B cell (primary cell): ENCODE data around the gene GCAT. TPM values are rescaled to one million over a fixed set of nuclear protein-coding genes. Genes with fewer than 3 reads are reported as not detected.

Source experiments
- ATAC-seq: fragments of 200-7000 bp; cut with Tn5 transposase; one replicate; pipeline ENCODE4 v1.10.0; 2021; ENCODE audit warnings: low read depth, mild to moderate bottlenecking, moderate number of reproducible peaks, moderate library complexity
- CTCF ChIA-PET: fragments of 350-600 bp; sonication (Branson Sonifier 250); formaldehyde crosslinking; loops from one replicate; lab custom pipeline; 2021; ENCODE audit warnings: antibody characterized with exemption, inconsistent platforms; lab: Charles Lee
- POLR2A ChIA-PET: fragments of 350-600 bp; sonication (Branson Sonifier 250); formaldehyde crosslinking; loops from one replicate; lab custom pipeline; 2021; ENCODE audit warnings: antibody characterized with exemption; lab: Charles Lee
- DNase-seq: peaks from one replicate; pipeline ENCODE4 v3.0.0; 2013
- H2AFZ ChIP-seq: 2 replicates; pipeline ENCODE4 v1.6.1; 2012; ENCODE audit warnings: mild to moderate bottlenecking, low read depth, low read length; ENCODE audit not compliant: insufficient read depth, poor library complexity, severe bottlenecking
- H3K27ac ChIP-seq, 2 donors: 1 replicate in 1 of 2; 2 replicates in 1 of 2; pipeline ENCODE4 v1.5.1; 2012 to 2013; ENCODE audit warnings: low read length in 2 of 2, mild to moderate bottlenecking in 2 of 2, moderate library complexity in 1 of 2
- H3K27me3 ChIP-seq, 4 experiments: fragments of 200-600 bp in 1 of 4; sonication (generic) in 1 of 4; replicated peaks in 1 of 4; 1 replicate in 2 of 4; 2 replicates in 2 of 4; pipeline versions ENCODE4 v1.6.1 to v1.7.0; 2013 to 2016; ENCODE audit warnings: low read length in 3 of 4, mild to moderate bottlenecking in 2 of 4, mixed read lengths in 1 of 4, moderate library complexity in 1 of 4; ENCODE audit not compliant: insufficient read depth in 4 of 4, control insufficient read depth in 3 of 4; ENCODE audit errors: control extremely low read depth in 1 of 4
- H3K36me3 ChIP-seq, 2 experiments: replicated peaks in 1 of 2; 1 replicate in 1 of 2; 2 replicates in 1 of 2; pipeline versions ENCODE4 v1.6.1 to v1.7.1; 2013; ENCODE audit warnings: low read length in 1 of 2; ENCODE audit not compliant: insufficient read depth in 2 of 2, control insufficient read depth in 1 of 2; ENCODE audit errors: control extremely low read depth in 1 of 2, extremely low read depth in 1 of 2
- H3K4me1 ChIP-seq, 2 donors: fragments of 200-600 bp in 1 of 2; sonication (generic) in 1 of 2; 1 replicate in 1 of 2; 2 replicates in 1 of 2; pipeline versions ENCODE4 v1.5.1 to v1.6.1; 2013 to 2017; ENCODE audit warnings: low read length in 2 of 2; ENCODE audit not compliant: control insufficient read depth in 2 of 2, insufficient read depth in 2 of 2
- H3K4me2 ChIP-seq: replicated peaks from 2 replicates; pipeline ENCODE3; 2012; ENCODE audit warnings: mild to moderate bottlenecking, low read depth, low read length; ENCODE audit not compliant: poor library complexity, severe bottlenecking
- H3K4me3 ChIP-seq, 5 experiments: fragments of 200-600 bp in 1 of 5; sonication (generic) in 1 of 5; 1 replicate in 3 of 5; 2 replicates in 2 of 5; pipeline versions ENCODE4 v1.5.1 to v1.7.0; 2011 to 2016; ENCODE audit warnings: low read length in 4 of 5, mild to moderate bottlenecking in 4 of 5, low read depth in 2 of 5, control low read depth in 1 of 5, moderate library complexity in 1 of 5; ENCODE audit not compliant: insufficient read depth in 1 of 5; ENCODE audit errors: control extremely low read depth in 1 of 5, extremely low read depth in 1 of 5
- H3K79me2 ChIP-seq: fragments of 200-600 bp; sonication (generic); one replicate; pipeline ENCODE4 v1.6.0; 2016; ENCODE audit warnings: low read length; ENCODE audit not compliant: control insufficient read depth, insufficient read depth
- H3K9ac ChIP-seq: fragments of 200-600 bp; sonication (generic); 2 replicates; pipeline ENCODE4 v1.6.1; 2017; ENCODE audit warnings: mild to moderate bottlenecking, low read length, moderate library complexity
- H3K9me3 ChIP-seq, 3 donors: one replicate each; pipeline versions ENCODE4 v1.6.1 to v1.7.1; 2013; ENCODE audit warnings: low read length in 2 of 3; ENCODE audit not compliant: control insufficient read depth in 2 of 3, insufficient read depth in 1 of 3; ENCODE audit errors: control extremely low read depth in 1 of 3
- H4K20me1 ChIP-seq: 2 replicates; pipeline ENCODE4 v1.6.0; 2012; ENCODE audit warnings: mild to moderate bottlenecking, low read length; ENCODE audit not compliant: insufficient read depth, control insufficient read depth, poor library complexity, severe bottlenecking
- H3K27ac Mint-ChIP-seq: one replicate; pipeline ENCODE4 v1.8.0; 2021; ENCODE audit warnings: mixed read lengths
- H3K27me3 Mint-ChIP-seq: one replicate; pipeline ENCODE4 v1.8.0; 2021; ENCODE audit warnings: mixed read lengths
- H3K4me1 Mint-ChIP-seq: one replicate; pipeline ENCODE4 v1.8.0; 2021; ENCODE audit warnings: mixed read lengths
- H3K4me3 Mint-ChIP-seq: one replicate; pipeline ENCODE4 v1.8.0; 2021; ENCODE audit warnings: mixed read lengths
- H3K9me3 Mint-ChIP-seq: one replicate; pipeline ENCODE4 v1.8.0; 2022; ENCODE audit warnings: mixed read lengths; ENCODE audit not compliant: insufficient read depth
- EZH2 ChIP-seq: IDR thresholded peaks from 2 replicates; pipeline ENCODE4 v1.6.1; 2012; ENCODE audit warnings: borderline replicate concordance, low read depth, mild to moderate bottlenecking, moderate library complexity, low read length; ENCODE audit not compliant: insufficient read depth, poor library complexity, severe bottlenecking
- WGBS: methylation state at CpG from one replicate; pipeline ENCODE4 v1.1.5; 2013; ENCODE audit warnings: missing lambda C conversion rate; ENCODE audit not compliant: insufficient coverage; 5-methylcytosine and 5-hydroxymethylcytosine counted together
- intact Hi-C: fragments of 100-400 bp; cut with micrococcal nuclease; formaldehyde crosslinking; loops from one replicate; pipeline ENCODE4 v1.10.0; 2022
- polyA plus RNA-seq: library from polyadenylated mRNA; depleted of rRNA; stranded (reverse); fragments of >200 nt; gene quantifications from 2 replicates; pipeline ENCODE4 v1.2.3, GENCODE V29; 2012
- total RNA-seq, 2 donors: library from RNA; stranded (reverse); fragments of 120-200 nt in 1 of 2; gene quantifications; 1 replicate in 1 of 2; 2 replicates in 1 of 2; pipeline versions ENCODE4 v1.2.3 to v1.2.4, GENCODE V29; 2013 to 2022
- TF ChIP-seq, protein P1 (sequence below): fragments of 200-600 bp; IDR thresholded peaks from one replicate; pipeline ENCODE4 v1.8.0; 2022; ENCODE audit warnings: antibody characterized with exemption, mild to moderate bottlenecking

The GCAT gene
- total and polyA plus RNA-seq, 2 donors (not counting 1 experiment from before 2014, with no cell fraction given) = 0.15 to 0.47 TPM

DNA sequence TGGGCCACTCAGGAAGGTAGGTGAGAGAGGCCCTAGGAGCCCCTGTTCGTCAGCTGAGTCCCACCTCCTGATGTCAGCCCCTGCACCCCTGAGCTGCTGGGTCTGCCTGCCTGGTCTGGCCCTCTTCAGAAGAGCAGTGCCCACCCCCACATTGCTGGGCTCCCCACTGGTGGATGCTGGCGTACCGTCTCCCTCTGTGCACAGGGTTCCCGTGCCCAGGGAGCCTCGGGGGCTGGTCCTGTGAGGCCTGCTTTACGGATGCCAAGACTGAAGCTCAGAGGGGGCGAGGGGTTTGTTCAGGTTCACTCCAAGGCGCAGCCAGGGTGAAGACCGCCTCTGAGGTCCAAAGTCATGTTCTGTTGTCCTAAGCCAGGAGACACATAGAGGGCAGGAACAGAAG, 44.7 kb upstream of the GCAT start:
- Histone ChIP-seq H3K79me2 (no peaks in the 10 kb centered on the region), H3K9me3 (no peaks in the 10 kb centered on the region), H4K20me1 (no peaks in the 10 kb centered on the region), H3K36me3 (peaks cover 0 to 41% of the 10 kb centered on the region in 2 experiments), H3K4me1 (no peaks in the 10 kb centered on the region), H2AFZ (no peak overlapping the region), H3K27me3 (no peaks in the 10 kb centered on the region), H3K27ac (no peak overlapping the region), H3K4me2 (no peak overlapping the region), H3K9ac (no peak overlapping the region), H3K4me3 (no peak overlapping the region)
- Mint-ChIP-seq H3K27ac (no peak overlapping the region), H3K27me3 (no peaks in the 10 kb centered on the region), H3K9me3 (no peaks in the 10 kb centered on the region), H3K4me1 (no peaks in the 10 kb centered on the region), H3K4me3 (no peak overlapping the region)
- intact Hi-C loops = no loop called here
- ChIA-PET POLR2A (no interaction called here), CTCF (no interaction called here)
- 97% methylated on average over 9 of the region's 9 CpGs for WGBS
- ATAC-seq (no peak), DNase-seq (no peak)
- TF ChIP-seq, protein P1, sequence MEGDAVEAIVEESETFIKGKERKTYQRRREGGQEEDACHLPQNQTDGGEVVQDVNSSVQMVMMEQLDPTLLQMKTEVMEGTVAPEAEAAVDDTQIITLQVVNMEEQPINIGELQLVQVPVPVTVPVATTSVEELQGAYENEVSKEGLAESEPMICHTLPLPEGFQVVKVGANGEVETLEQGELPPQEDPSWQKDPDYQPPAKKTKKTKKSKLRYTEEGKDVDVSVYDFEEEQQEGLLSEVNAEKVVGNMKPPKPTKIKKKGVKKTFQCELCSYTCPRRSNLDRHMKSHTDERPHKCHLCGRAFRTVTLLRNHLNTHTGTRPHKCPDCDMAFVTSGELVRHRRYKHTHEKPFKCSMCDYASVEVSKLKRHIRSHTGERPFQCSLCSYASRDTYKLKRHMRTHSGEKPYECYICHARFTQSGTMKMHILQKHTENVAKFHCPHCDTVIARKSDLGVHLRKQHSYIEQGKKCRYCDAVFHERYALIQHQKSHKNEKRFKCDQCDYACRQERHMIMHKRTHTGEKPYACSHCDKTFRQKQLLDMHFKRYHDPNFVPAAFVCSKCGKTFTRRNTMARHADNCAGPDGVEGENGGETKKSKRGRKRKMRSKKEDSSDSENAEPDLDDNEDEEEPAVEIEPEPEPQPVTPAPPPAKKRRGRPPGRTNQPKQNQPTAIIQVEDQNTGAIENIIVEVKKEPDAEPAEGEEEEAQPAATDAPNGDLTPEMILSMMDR = no peak
- TF ChIP-seq EZH2 = no peak

DNA sequence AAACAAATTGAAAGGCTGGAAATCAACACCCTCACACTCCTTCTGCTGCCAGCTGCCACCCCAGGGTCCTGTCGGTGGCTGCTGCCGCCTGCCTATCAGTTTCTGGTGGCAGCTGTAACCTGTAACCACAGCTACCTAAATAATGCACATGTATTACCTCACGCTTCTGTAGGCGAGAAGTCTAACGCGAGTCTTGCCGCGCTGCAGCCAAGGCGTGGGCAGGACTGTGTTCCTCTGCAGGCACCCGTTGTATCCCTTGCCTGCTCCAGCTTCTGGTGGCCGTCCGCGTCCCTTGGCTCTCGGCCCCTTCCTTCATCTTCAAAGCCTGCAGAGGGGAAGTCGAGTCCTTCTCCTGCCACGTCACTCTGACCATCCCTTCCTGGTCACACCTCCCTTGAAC, 44.1 kb upstream of the GCAT start:
- ChIA-PET POLR2A (no interaction called here), CTCF (no interaction called here)
- DNase-seq = no peak
- Mint-ChIP-seq H3K27me3 (no peaks in the 10 kb centered on the region), H3K4me1 (no peaks in the 10 kb centered on the region), H3K4me3 (no peak overlapping the region), H3K9me3 (no peaks in the 10 kb centered on the region), H3K27ac (no peak overlapping the region)
- no peak overlapping the region for H3K4me3 ChIP-seq
- H3K4me1 ChIP-seq = no peaks in the 10 kb centered on the region
- H4K20me1 ChIP-seq = no peaks in the 10 kb centered on the region
- H3K36me3 ChIP-seq = peaks cover 0 to 36% of the 10 kb centered on the region in 2 experiments
- TF ChIP-seq EZH2 = no peak
- TF ChIP-seq, protein P1 = no peak
- no peak overlapping the region for H3K4me2 ChIP-seq
- no peak overlapping the region for H3K9ac ChIP-seq
- H2AFZ ChIP-seq = no peak overlapping the region
- no peak overlapping the region for H3K27ac ChIP-seq
- 96% methylated on average over 16 of the region's 16 CpGs for WGBS
- ATAC-seq = no peak
- no peaks in the 10 kb centered on the region for H3K79me2 ChIP-seq
- intact Hi-C loops = no loop called here
- H3K9me3 ChIP-seq = no peaks in the 10 kb centered on the region
- no peaks in the 10 kb centered on the region for H3K27me3 ChIP-seq
